ENCODE results near the gene PPP1R14C. TPM values are rescaled to one million over a fixed set of nuclear protein-coding genes. Genes with fewer than 3 reads are reported as not detected.

PPP1R14C gene
- total RNA-seq, 2 donors from 2014 or later, result 0.73 TPM; not detected in 1

- H3K27me3 Mint-ChIP-seq, result peaks cover 11 to 15% of the 10 kb centered on the region in 2 donors
- no peak overlapping the region for H3K4me3 Mint-ChIP-seq
- DNase-seq (ENCODE audit: low spot score), result no peak
- H3K4me1 Mint-ChIP-seq (ENCODE audit: low read depth in 2 of 2), result no peaks in the 10 kb centered on the region
- H3K9me3 Mint-ChIP-seq, result peaks cover 3% of the 10 kb centered on the region
- H3K27ac Mint-ChIP-seq, result no peak overlapping the region
- ATAC-seq, result no peak
- peaks cover 8% of the 10 kb centered on the region for H3K36me3 Mint-ChIP-seq
Measured at GRCh38 chr6:150296890-150297289, 154.0 kb downstream of the PPP1R14C start.

- H3K4me3 Mint-ChIP-seq, result no peak overlapping the region
- DNase-seq (ENCODE audit: low spot score), result no peak
- H3K36me3 Mint-ChIP-seq, result peaks cover 8% of the 10 kb centered on the region
- H3K4me1 Mint-ChIP-seq (ENCODE audit: low read depth in 2 of 2), result no peaks in the 10 kb centered on the region
- ATAC-seq, result no peak
- H3K27ac Mint-ChIP-seq, result no peak overlapping the region
- H3K9me3 Mint-ChIP-seq, result peaks cover 3% of the 10 kb centered on the region
- peaks cover 11 to 15% of the 10 kb centered on the region in 2 donors for H3K27me3 Mint-ChIP-seq
Measured at GRCh38 chr6:150297327-150298029, 154.6 kb downstream of the PPP1R14C start.

- DNase-seq (ENCODE audit: low spot score) (no peak), ATAC-seq (no peak)
- Mint-ChIP-seq H3K27me3 (peaks cover 11 to 15% of the 10 kb centered on the region in 2 donors), H3K4me1 (ENCODE audit: low read depth in 2 of 2) (no peaks in the 10 kb centered on the region), H3K36me3 (peaks cover 8% of the 10 kb centered on the region), H3K4me3 (no peak overlapping the region), H3K27ac (no peak overlapping the region), H3K9me3 (peaks cover 3% of the 10 kb centered on the region)
Measured at GRCh38 chr6:150298030-150298380, 155.2 kb downstream of the PPP1R14C start.

- Mint-ChIP-seq H3K36me3 (peaks cover 8% of the 10 kb centered on the region), H3K4me1 (ENCODE audit: low read depth in 2 of 2) (no peaks in the 10 kb centered on the region), H3K27me3 (peaks cover 11 to 15% of the 10 kb centered on the region in 2 donors), H3K4me3 (no peak overlapping the region), H3K9me3 (peaks cover 3% of the 10 kb centered on the region), H3K27ac (no peak overlapping the region)
- ATAC-seq (no peak), DNase-seq (ENCODE audit: low spot score) (no peak)
Measured at GRCh38 chr6:150298676-150299075, 155.8 kb downstream of the PPP1R14C start.

Other genes with a start within 250 kb of the PPP1R14C start
- gene RAET1E, start 244.9 kb upstream of the PPP1R14C start, total RNA-seq, result not detected
- under 1 TPM in 1 of 2 donors, not detected in 1; 0.43 TPM for gene RAET1G, start 219.9 kb upstream of the PPP1R14C start, total RNA-seq
- 1 to 10 TPM in 1 of 2 donors, under 1 TPM in 1; 0.98 to 4.0 TPM for gene ULBP2, start 201.0 kb upstream of the PPP1R14C start, total RNA-seq
- 1 to 10 TPM in 1 of 2 donors, under 1 TPM in 1; 0.31 to 1.5 TPM for gene ULBP1, start 179.1 kb upstream of the PPP1R14C start, total RNA-seq
- gene RAET1L, start 117.5 kb upstream of the PPP1R14C start, total RNA-seq, result not detected
- under 1 TPM; 0.45 to 0.98 TPM for gene ULBP3, start 73.9 kb upstream of the PPP1R14C start, total RNA-seq
- gene IYD, start 226.0 kb downstream of the PPP1R14C start, total RNA-seq, result not detected

Measured in natural killer cell treated with Interleukin-12 subunit alpha and Interleukin-12 subunit beta and Interleukin-15 and Interleukin-18, amount 100 ng/mL, for 72 hours (primary cell).